Measurements from ENCODE around the gene PPARD. TPM values are rescaled to one million over a fixed set of nuclear protein-coding genes. Genes with fewer than 3 reads are reported as not detected.
A peak's percentile ranks its signal among the peaks of the same experiment; 100 is the strongest.

PPARD gene
- total and polyA plus RNA-seq, 2 experiments from 2014 or later: 9.1 to 20.4 TPM

DNA sequence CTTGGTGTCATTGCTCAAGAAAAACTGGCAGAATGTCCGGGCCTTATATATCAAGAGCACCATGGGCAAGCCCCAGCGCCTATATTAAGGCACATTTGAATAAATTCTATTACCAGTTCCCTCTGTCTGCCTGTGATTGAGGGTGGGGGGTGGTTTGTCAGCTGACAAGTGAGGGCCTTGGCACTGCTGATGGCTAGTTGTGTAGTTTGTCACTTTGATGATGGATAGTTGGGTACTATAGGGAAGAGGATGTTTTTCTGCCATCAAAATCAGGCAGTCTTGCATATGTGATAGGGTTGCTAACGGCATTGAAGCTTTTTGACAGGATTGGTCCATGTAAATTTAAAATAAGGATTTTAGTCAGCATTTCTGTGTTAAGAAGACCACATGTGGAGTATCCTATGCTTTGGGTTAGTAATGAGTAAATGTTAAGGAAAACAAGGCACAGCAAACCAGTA lies 128.3 kb downstream of the PPARD start:
- peaks cover 43% of the 10 kb centered on the region for H4K20me1 ChIP-seq (ENCODE audit: insufficient read depth, poor library complexity, severe bottlenecking)
- H2AFZ ChIP-seq: no peak overlapping the region
- H3K27ac ChIP-seq: peak overlapping the region; percentile 98
- 76% methylated on average over 3 of the region's 3 CpGs for WGBS (ENCODE audit: low lambda C conversion rate, missing lambda C conversion rate)
- no peaks in the 10 kb centered on the region for H3K9me3 ChIP-seq (ENCODE audit: low read depth)
- no peak for DNase-seq (ENCODE audit: low spot score)
- no peaks in the 10 kb centered on the region for H3K9me2 ChIP-seq (replicated peaks; ENCODE audit: insufficient read depth)
- peaks cover 26% of the 10 kb centered on the region for H3K4me1 ChIP-seq (ENCODE audit: insufficient read depth)
- H3K4me2 ChIP-seq: peak overlapping the region; percentile 93
- H3K4me3 ChIP-seq: no peak overlapping the region
- H3K36me3 ChIP-seq (replicated peaks; ENCODE audit: insufficient read depth, low read depth): no peaks in the 10 kb centered on the region
- peaks cover 23% of the 10 kb centered on the region for H3K79me2 ChIP-seq
- H3K27me3 ChIP-seq: no peaks in the 10 kb centered on the region
- no peak for TF ChIP-seq CTCF (IDR thresholded peaks at IDR 0.05; ENCODE audit: poor library complexity)
- no peak for TF ChIP-seq EZH2 (IDR thresholded peaks at IDR 0.05; ENCODE audit: borderline replicate concordance)
- TF ChIP-seq EZH2phosphoT487 (IDR thresholded peaks at IDR 0.05; ENCODE audit: low read depth, severe bottlenecking, unreplicated experiment): no peak

GRCh38 chr6:35471836-35472345 lies 129.5 kb downstream of the PPARD start:
- H3K27ac ChIP-seq: peak overlapping the region; percentile 98
- peaks cover 23% of the 10 kb centered on the region for H3K79me2 ChIP-seq
- no peak overlapping the region for H2AFZ ChIP-seq
- DNase-seq (ENCODE audit: low spot score): no peak
- peaks cover 43% of the 10 kb centered on the region for H4K20me1 ChIP-seq (ENCODE audit: insufficient read depth, poor library complexity, severe bottlenecking)
- H3K4me1 ChIP-seq (ENCODE audit: insufficient read depth): peaks cover 26% of the 10 kb centered on the region
- H3K9me2 ChIP-seq (replicated peaks; ENCODE audit: insufficient read depth): no peaks in the 10 kb centered on the region
- H3K27me3 ChIP-seq: no peaks in the 10 kb centered on the region
- TF ChIP-seq EZH2 (IDR thresholded peaks at IDR 0.05; ENCODE audit: borderline replicate concordance): no peak
- no peaks in the 10 kb centered on the region for H3K9me3 ChIP-seq (ENCODE audit: low read depth)
- WGBS (ENCODE audit: low lambda C conversion rate, missing lambda C conversion rate): 66% methylated on average over 8 of the region's 8 CpGs
- no peak overlapping the region for H3K4me3 ChIP-seq
- H3K36me3 ChIP-seq (replicated peaks; ENCODE audit: insufficient read depth, low read depth): no peaks in the 10 kb centered on the region
- peak overlapping the region; percentile 13 for H3K4me2 ChIP-seq

- no peak overlapping the region for H3K4me3 ChIP-seq
- H2AFZ ChIP-seq: no peak overlapping the region
- 86% methylated on average over 9 of the region's 9 CpGs for WGBS (ENCODE audit: low lambda C conversion rate, missing lambda C conversion rate)
- TF ChIP-seq EZH2 (IDR thresholded peaks at IDR 0.05; ENCODE audit: borderline replicate concordance) (no peak), CTCF (IDR thresholded peaks at IDR 0.05; ENCODE audit: poor library complexity) (no peak), EZH2phosphoT487 (IDR thresholded peaks at IDR 0.05; ENCODE audit: low read depth, severe bottlenecking, unreplicated experiment) (no peak)
- H3K27ac ChIP-seq: no peak overlapping the region
- H3K36me3 ChIP-seq (replicated peaks; ENCODE audit: insufficient read depth, low read depth): no peaks in the 10 kb centered on the region
- no peak for DNase-seq (ENCODE audit: low spot score)
- peaks cover 20% of the 10 kb centered on the region for H3K4me1 ChIP-seq (ENCODE audit: insufficient read depth)
- H3K9me3 ChIP-seq (ENCODE audit: low read depth): no peaks in the 10 kb centered on the region
- H3K4me2 ChIP-seq: no peak overlapping the region
- H3K27me3 ChIP-seq: no peaks in the 10 kb centered on the region
- peaks cover 23% of the 10 kb centered on the region for H3K79me2 ChIP-seq
- no peaks in the 10 kb centered on the region for H3K9me2 ChIP-seq (replicated peaks; ENCODE audit: insufficient read depth)
- peaks cover 43% of the 10 kb centered on the region for H4K20me1 ChIP-seq (ENCODE audit: insufficient read depth, poor library complexity, severe bottlenecking)
Measured at GRCh38 chr6:35473075-35473849, 130.9 kb downstream of the PPARD start.

- Histone ChIP-seq H3K4me3 (no peak overlapping the region), H2AFZ (no peak overlapping the region), H4K20me1 (ENCODE audit: insufficient read depth, poor library complexity, severe bottlenecking) (peaks cover 39% of the 10 kb centered on the region), H3K4me2 (no peak overlapping the region), H3K9me3 (ENCODE audit: low read depth) (no peaks in the 10 kb centered on the region), H3K79me2 (peaks cover 18% of the 10 kb centered on the region), H3K36me3 (replicated peaks; ENCODE audit: insufficient read depth, low read depth) (no peaks in the 10 kb centered on the region), H3K27me3 (no peaks in the 10 kb centered on the region), H3K4me1 (ENCODE audit: insufficient read depth) (peaks cover 20% of the 10 kb centered on the region), H3K27ac (no peak overlapping the region), H3K9me2 (replicated peaks; ENCODE audit: insufficient read depth) (no peaks in the 10 kb centered on the region)
- TF ChIP-seq EZH2phosphoT487 (IDR thresholded peaks at IDR 0.05; ENCODE audit: low read depth, severe bottlenecking, unreplicated experiment) (no peak), CTCF (IDR thresholded peaks at IDR 0.05; ENCODE audit: poor library complexity) (no peak), EZH2 (IDR thresholded peaks at IDR 0.05; ENCODE audit: borderline replicate concordance) (no peak)
- DNase-seq (ENCODE audit: low spot score): no peak
Measured at GRCh38 chr6:35473850-35474130, 131.4 kb downstream of the PPARD start.
